ENCODE measurements around the gene CDK5. TPM values are rescaled to one million over a fixed set of nuclear protein-coding genes. Genes with fewer than 3 reads are reported as not detected.

CDK5 gene
- total RNA-seq, 1 donor from 2014 or later, result 15.8 TPM

- Histone ChIP-seq H3K4me3 (no peak overlapping the region), H3K4me1 (peaks cover 0 to 7% of the 10 kb centered on the region in 2 donors), H3K27ac (no peak overlapping the region), H3K27me3 (no peaks in the 10 kb centered on the region), H3K36me3 (no peaks in the 10 kb centered on the region), H3K9me3 (no peaks in the 10 kb centered on the region)
- DNase-seq (ENCODE audit: low spot score in 2 of 2), result no peak
- TF ChIP-seq CTCF (IDR thresholded peaks at IDR 0.05), result no peak
- intact Hi-C loops (cut with DNase I), result loop anchor here (10.0 kb wide), 1 partner anchor 1191 kb away; the partner anchor contains the start of gene ZNF862
These were observed 31.6 kb downstream of the CDK5 start for GRCh38 chr7:151025924-151026671.

GRCh38 chr7:151024435-151025056 is 33.2 kb downstream of the CDK5 start, which contains the start of gene ATG9B:
Gene ATG9B (minus strand): TSS chr7:151024494. CDS start chr7:151024423, 71 bp downstream.
- no peak for TF ChIP-seq CTCF (IDR thresholded peaks at IDR 0.05)
- no peak for DNase-seq (ENCODE audit: low spot score in 2 of 2)
- intact Hi-C loops (cut with DNase I), result loop anchor here (10.0 kb wide), 1 partner anchor 1190 kb away; the partner anchor contains the start of gene ZNF862

GRCh38 chr7:151023232-151023631 is 34.5 kb downstream of the CDK5 start:
- peaks cover 3% of the 10 kb centered on the region in 2 donors for H3K4me1 ChIP-seq
- H3K27me3 ChIP-seq, result peaks cover 3% of the 10 kb centered on the region
- H3K9me3 ChIP-seq, result no peaks in the 10 kb centered on the region
- no peaks in the 10 kb centered on the region for H3K36me3 ChIP-seq
- no peak overlapping the region for H3K4me3 ChIP-seq
- TF ChIP-seq CTCF (IDR thresholded peaks at IDR 0.05), result no peak
- no peak overlapping the region for H3K27ac ChIP-seq
- intact Hi-C loops (cut with DNase I), result loop anchor here (10.0 kb wide), 1 partner anchor 1188 kb away; the partner anchor contains the start of gene ZNF862
- DNase-seq (ENCODE audit: low spot score in 2 of 2), result no peak

More at GRCh38 chr7:151024435-151025056, 33.2 kb downstream of the CDK5 start, which contains the start of gene ATG9B:
- Histone ChIP-seq H3K4me3 (no peak within 1 kb of the TSS), H3K4me1 (peaks cover 0 to 5% of the 10 kb centered on the region in 2 donors), H3K27ac (no peak within 1 kb of the TSS), H3K27me3 (no peaks in the 10 kb centered on the region), H3K36me3 (no peaks in the 10 kb centered on the region), H3K9me3 (no peaks in the 10 kb centered on the region)

- Histone ChIP-seq H3K27ac (no peak overlapping the region), H3K36me3 (no peaks in the 10 kb centered on the region), H3K4me3 (no peak overlapping the region), H3K27me3 (peaks cover 12% of the 10 kb centered on the region), H3K4me1 (peaks cover 5 to 7% of the 10 kb centered on the region in 2 donors), H3K9me3 (no peaks in the 10 kb centered on the region)
- no peak for TF ChIP-seq CTCF (IDR thresholded peaks at IDR 0.05)
- intact Hi-C loops (cut with DNase I), result loop anchor here (10.0 kb wide), 1 partner anchor 1185 kb away; the partner anchor contains the start of gene ZNF862
- no peak for DNase-seq (ENCODE audit: low spot score in 2 of 2)
These were observed 37.5 kb downstream of the CDK5 start for GRCh38 chr7:151020231-151020630.

GRCh38 chr7:151019130-151019447 is 38.6 kb downstream of the CDK5 start:
- Histone ChIP-seq H3K9me3 (no peaks in the 10 kb centered on the region), H3K4me1 (peaks cover 7% of the 10 kb centered on the region in 2 donors), H3K27me3 (peaks cover 12% of the 10 kb centered on the region), H3K27ac (no peak overlapping the region), H3K4me3 (peak overlapping the region in 1 of 2 donors; percentile 52), H3K36me3 (no peaks in the 10 kb centered on the region)
- intact Hi-C loops (cut with DNase I), result loop anchor here (5.0 kb wide), 1 partner anchor 57 kb away; no protein-coding TSS in a partner anchor
- TF ChIP-seq CTCF (IDR thresholded peaks at IDR 0.05), result no peak
- no peak for DNase-seq (ENCODE audit: low spot score in 2 of 2)

Measured in ascending aorta (tissue), 2 donors.